HG02759 (cell line): ENCODE data around the gene ANAPC5.

Experiments used
- ATAC-seq: cut with Tn5 transposase; IDR thresholded peaks from one replicate; pipeline ENCODE4 v1.9.1; 2021; ENCODE audit warnings: mild to moderate bottlenecking, moderate library complexity; ENCODE audit not compliant: unreplicated experiment

ANAPC5 gene

GRCh38 chr12:121261398-121261797 is 90.8 kb downstream of the ANAPC5 start:
- no peak for ATAC-seq

GRCh38 chr12:121260091-121260490 is 92.1 kb downstream of the ANAPC5 start:
- ATAC-seq = no peak

- ATAC-seq = no peak
These were observed 93.1 kb downstream of the ANAPC5 start for GRCh38 chr12:121259074-121259473.
